Trophoblast cell (in vitro differentiated cells and primary cell): ENCODE data around the gene GRIN2A.

Experiments
- DNase-seq, 2 donors: peaks; one replicate each; pipeline ENCODE4 v3.0.0-alpha.2; 2016
- H2AFZ ChIP-seq: 2 replicates; pipeline ENCODE4 v1.6.1; 2013; ENCODE audit warnings: low read length, moderate library complexity, mild to moderate bottlenecking; ENCODE audit not compliant: insufficient read depth, poor library complexity
- H2AK5ac ChIP-seq: 2 replicates; pipeline ENCODE4 v1.6.1; 2013; ENCODE audit warnings: mild to moderate bottlenecking, low read length
- H2BK120ac ChIP-seq: 2 replicates; pipeline ENCODE4 v1.6.1; 2013; ENCODE audit warnings: low read length, mild to moderate bottlenecking, moderate library complexity; ENCODE audit not compliant: insufficient read depth, poor library complexity
- H2BK12ac ChIP-seq: 2 replicates; pipeline ENCODE4 v1.6.1; 2013; ENCODE audit warnings: mild to moderate bottlenecking, low read length, moderate library complexity
- H2BK5ac ChIP-seq: 2 replicates; pipeline ENCODE4 v1.6.1; 2013; ENCODE audit warnings: low read length, low read depth, moderate library complexity, mild to moderate bottlenecking; ENCODE audit not compliant: poor library complexity
- H3K14ac ChIP-seq: 2 replicates; pipeline ENCODE4 v1.6.1; 2013; ENCODE audit warnings: mild to moderate bottlenecking, low read length
- H3K18ac ChIP-seq: 2 replicates; pipeline ENCODE4 v1.6.1; 2013; ENCODE audit warnings: mild to moderate bottlenecking, low read length
- H3K23ac ChIP-seq: 2 replicates; pipeline ENCODE4 v1.6.1; 2013; ENCODE audit warnings: low read length
- H3K27ac ChIP-seq: 2 replicates; pipeline ENCODE4 v1.5.1; 2013; ENCODE audit warnings: low read depth, mild to moderate bottlenecking, inconsistent platforms, low read length, moderate library complexity
- H3K27me3 ChIP-seq: 2 replicates; pipeline ENCODE4 v1.6.1; 2013; ENCODE audit warnings: inconsistent platforms, mild to moderate bottlenecking, low read length, moderate library complexity; ENCODE audit not compliant: insufficient read depth
- H3K36me3 ChIP-seq, 2 experiments: 1 replicate in 1 of 2; 2 replicates in 1 of 2; pipeline ENCODE4 v1.6.1; 2013; ENCODE audit warnings: low read length in 2 of 2, mild to moderate bottlenecking in 2 of 2, moderate library complexity in 1 of 2; ENCODE audit not compliant: insufficient read depth in 2 of 2, control insufficient read depth in 1 of 2
- H3K4ac ChIP-seq: 2 replicates; pipeline ENCODE4 v1.6.1; 2013; ENCODE audit warnings: low read depth, mild to moderate bottlenecking, low read length, moderate library complexity
- H3K4me1 ChIP-seq, 2 experiments: 1 replicate in 1 of 2; 2 replicates in 1 of 2; pipeline ENCODE4 v1.6.1; 2013; ENCODE audit warnings: low read length in 2 of 2, mild to moderate bottlenecking in 2 of 2, moderate library complexity in 1 of 2; ENCODE audit not compliant: insufficient read depth in 2 of 2, control insufficient read depth in 1 of 2
- H3K4me2 ChIP-seq: 2 replicates; pipeline ENCODE4 v1.6.1; 2013; ENCODE audit warnings: inconsistent platforms, mild to moderate bottlenecking, low read length, moderate library complexity
- H3K4me3 ChIP-seq: 2 replicates; pipeline ENCODE4 v1.5.1; 2013; ENCODE audit warnings: mild to moderate bottlenecking, low read depth, low read length, inconsistent platforms
- H3K79me1 ChIP-seq: one replicate; pipeline ENCODE4 v1.6.1; 2013; ENCODE audit warnings: low read length
- H3K79me2 ChIP-seq: 2 replicates; pipeline ENCODE4 v1.6.1; 2013; ENCODE audit warnings: low read length, mild to moderate bottlenecking; ENCODE audit not compliant: control insufficient read depth, insufficient read depth, poor library complexity
- H3K9ac ChIP-seq: 2 replicates; pipeline ENCODE4 v1.6.1; 2013; ENCODE audit warnings: mild to moderate bottlenecking, low read length
- H3K9me3 ChIP-seq: 2 replicates; pipeline ENCODE4 v1.6.1; 2013; ENCODE audit warnings: low read depth, mild to moderate bottlenecking, control low read depth, inconsistent platforms, low read length; ENCODE audit not compliant: insufficient read depth
- H4K12ac ChIP-seq: 2 replicates; pipeline ENCODE4 v1.6.1; 2013; ENCODE audit warnings: low read depth, mild to moderate bottlenecking, low read length, moderate library complexity
- H4K8ac ChIP-seq: 2 replicates; pipeline ENCODE4 v1.6.1; 2013; ENCODE audit warnings: low read depth, mild to moderate bottlenecking, low read length, moderate library complexity
- H4K91ac ChIP-seq: one replicate; pipeline ENCODE4 v1.6.1; 2013; ENCODE audit warnings: low read depth, mild to moderate bottlenecking, low read length, moderate library complexity
- WGBS: extraction: QIAGEN DNeasy Blood & Tissue Kit; methylation state at CpG from one replicate; pipeline ENCODE4 v1.1.7; 2013; ENCODE audit warnings: missing lambda C conversion rate; ENCODE audit not compliant: insufficient read length, insufficient coverage; ENCODE audit errors: extremely low coverage; 5-methylcytosine and 5-hydroxymethylcytosine counted together

The GRIN2A gene

GRCh38 chr16:10178526-10178925, 3.7 kb downstream of the GRIN2A start:
- Histone ChIP-seq H3K79me1 (no peaks in the 10 kb centered on the region), H2BK120ac (no peak overlapping the region), H3K4me2 (no peak overlapping the region), H4K91ac (no peak overlapping the region), H3K9me3 (peaks cover 5% of the 10 kb centered on the region), H2BK12ac (no peak overlapping the region), H3K27me3 (peaks cover 19% of the 10 kb centered on the region), H3K4me3 (no peak overlapping the region), H3K14ac (no peak overlapping the region), H3K4me1 (peaks cover 16 to 24% of the 10 kb centered on the region in 2 experiments), H3K18ac (no peak overlapping the region), H3K9ac (no peak overlapping the region), H2AK5ac (no peak overlapping the region), H3K4ac (no peak overlapping the region), H4K12ac (no peak overlapping the region), H3K79me2 (no peaks in the 10 kb centered on the region), H3K36me3 (no peaks in the 10 kb centered on the region), H3K27ac (no peak overlapping the region), H2AFZ (no peak overlapping the region), H3K23ac (no peak overlapping the region), H4K8ac (no peak overlapping the region), H2BK5ac (no peak overlapping the region)
- WGBS: no CpG with 5 or more reads among the region's 3 CpGs
- no peak for DNase-seq

DNA sequence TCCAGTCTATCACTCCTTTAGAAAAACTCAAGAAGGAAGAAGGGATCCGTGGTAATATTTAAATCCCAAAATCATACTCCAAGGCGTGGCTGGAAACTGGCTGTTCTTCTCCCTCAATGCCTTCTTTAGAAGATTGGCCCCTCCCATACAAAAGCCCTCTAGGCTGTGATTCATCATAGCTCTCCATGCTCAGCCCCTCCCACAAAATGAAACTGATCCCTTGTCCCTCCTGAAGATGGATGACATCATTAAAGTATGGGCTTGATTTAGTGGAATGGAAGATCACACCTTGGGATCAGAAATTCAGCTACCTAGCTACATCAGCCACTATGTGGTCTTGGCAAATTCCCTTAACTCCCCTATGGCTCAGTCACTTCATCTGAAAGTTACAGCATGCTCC, 4.1 kb downstream of the GRIN2A start:
- H3K18ac ChIP-seq: no peak overlapping the region
- H3K23ac ChIP-seq: no peak overlapping the region
- H2BK120ac ChIP-seq: no peak overlapping the region
- no peaks in the 10 kb centered on the region for H3K79me1 ChIP-seq
- peaks cover 15 to 20% of the 10 kb centered on the region in 2 experiments for H3K4me1 ChIP-seq
- H3K79me2 ChIP-seq: no peaks in the 10 kb centered on the region
- H3K9ac ChIP-seq: no peak overlapping the region
- no peak overlapping the region for H2AK5ac ChIP-seq
- peaks cover 15% of the 10 kb centered on the region for H3K27me3 ChIP-seq
- H3K4me3 ChIP-seq: no peak overlapping the region
- H3K36me3 ChIP-seq: no peaks in the 10 kb centered on the region
- no peak overlapping the region for H2BK5ac ChIP-seq
- H3K27ac ChIP-seq: no peak overlapping the region
- peaks cover 5% of the 10 kb centered on the region for H3K9me3 ChIP-seq
- H4K8ac ChIP-seq: no peak overlapping the region
- DNase-seq: no peak
- H2AFZ ChIP-seq: no peak overlapping the region
- no peak overlapping the region for H3K4ac ChIP-seq
- H2BK12ac ChIP-seq: no peak overlapping the region
- WGBS: no CpG with 5 or more reads among the region's 2 CpGs
- no peak overlapping the region for H3K4me2 ChIP-seq
- no peak overlapping the region for H3K14ac ChIP-seq
- no peak overlapping the region for H4K91ac ChIP-seq
- no peak overlapping the region for H4K12ac ChIP-seq

- H3K4me2 ChIP-seq: no peak overlapping the region
- H3K18ac ChIP-seq: no peak overlapping the region
- no peak overlapping the region for H4K91ac ChIP-seq
- H2AFZ ChIP-seq: no peak overlapping the region
- peaks cover 0 to 4% of the 10 kb centered on the region in 2 experiments for H3K4me1 ChIP-seq
- H2BK5ac ChIP-seq: no peak overlapping the region
- no peaks in the 10 kb centered on the region for H3K36me3 ChIP-seq
- no peaks in the 10 kb centered on the region for H3K27me3 ChIP-seq
- H3K79me2 ChIP-seq: no peaks in the 10 kb centered on the region
- DNase-seq: peak in 1 of 2 donors; percentile 7
- H3K79me1 ChIP-seq: no peaks in the 10 kb centered on the region
- no peak overlapping the region for H3K9ac ChIP-seq
- H4K12ac ChIP-seq: no peak overlapping the region
- no peak overlapping the region for H2BK120ac ChIP-seq
- no peak overlapping the region for H3K27ac ChIP-seq
- H3K4ac ChIP-seq: no peak overlapping the region
- H3K23ac ChIP-seq: no peak overlapping the region
- WGBS: no CpG with 5 or more reads among the region's 16 CpGs
- H4K8ac ChIP-seq: no peak overlapping the region
- H3K4me3 ChIP-seq: no peak overlapping the region
- no peak overlapping the region for H3K14ac ChIP-seq
- no peak overlapping the region for H2AK5ac ChIP-seq
- no peak overlapping the region for H2BK12ac ChIP-seq
- no peaks in the 10 kb centered on the region for H3K9me3 ChIP-seq
Measured at GRCh38 chr16:10172848-10173655, 9.2 kb downstream of the GRIN2A start.

- Histone ChIP-seq H3K79me1 (no peaks in the 10 kb centered on the region), H3K4me3 (no peak overlapping the region), H3K23ac (no peak overlapping the region), H4K91ac (no peak overlapping the region), H3K36me3 (no peaks in the 10 kb centered on the region), H2BK5ac (no peak overlapping the region), H2AK5ac (no peak overlapping the region), H3K27ac (no peak overlapping the region), H3K79me2 (no peaks in the 10 kb centered on the region), H3K9ac (no peak overlapping the region), H2AFZ (no peak overlapping the region), H2BK120ac (no peak overlapping the region), H4K12ac (no peak overlapping the region), H3K4me1 (peaks cover 0 to 4% of the 10 kb centered on the region in 2 experiments), H3K9me3 (no peaks in the 10 kb centered on the region), H3K4ac (no peak overlapping the region), H4K8ac (no peak overlapping the region), H3K14ac (no peak overlapping the region), H2BK12ac (no peak overlapping the region), H3K4me2 (no peak overlapping the region), H3K18ac (no peak overlapping the region), H3K27me3 (no peaks in the 10 kb centered on the region)
- no CpG with 5 or more reads among the region's 4 CpGs for WGBS
- no peak for DNase-seq
Measured at GRCh38 chr16:10171221-10171620, 11.0 kb downstream of the GRIN2A start.
